Gastroesophageal sphincter (tissue), 4 donors: Measurements from ENCODE around the gene SLC41A2. TPM values are rescaled to one million over a fixed set of nuclear protein-coding genes. Genes with fewer than 3 reads are reported as not detected.

Source experiments
- ATAC-seq: fragments of 150-250 bp; one replicate; pipeline ENCODE4 v1.9.1; 2016; ENCODE audit warnings: mild to moderate bottlenecking, moderate library complexity
- H3K27ac ChIP-seq, 4 donors: fragments of 200-600 bp; sonication (generic) in 3 of 4; 1 replicate in 3 of 4; 2 replicates in 1 of 4; pipeline ENCODE4 v1.5.1; 2016 to 2019
- H3K27me3 ChIP-seq: fragments of 200-600 bp; sonication (generic); one replicate; pipeline ENCODE4 v1.5.1; 2019
- H3K36me3 ChIP-seq, 2 donors: fragments of 200-600 bp; sonication (generic); one replicate each; pipeline ENCODE4 v1.5.1; 2019; ENCODE audit warnings: control low read depth in 1 of 2
- H3K4me1 ChIP-seq, 3 donors: fragments of 200-600 bp; sonication (generic); 1 replicate in 2 of 3; 2 replicates in 1 of 3; pipeline ENCODE4 v1.5.1; 2016 to 2019; ENCODE audit warnings: control low read depth in 2 of 3
- H3K4me3 ChIP-seq, 2 donors: fragments of 200-600 bp; sonication (generic); one replicate each; pipeline ENCODE4 v1.5.1; 2019; ENCODE audit warnings: mild to moderate bottlenecking in 1 of 2, moderate library complexity in 1 of 2
- H3K9me3 ChIP-seq, 3 donors: fragments of 200-600 bp; sonication (generic); one replicate each; pipeline ENCODE4 v1.5.1; 2017 to 2019; ENCODE audit warnings: control low read depth in 2 of 3
- CTCF ChIP-seq, 4 experiments: fragments of 200-600 bp in 2 of 4; fragments of 450-650 bp in 2 of 4; sonication (generic) in 1 of 4; IDR thresholded peaks; one replicate each; pipeline ENCODE4 v1.5.1; 2017 to 2019; ENCODE audit warnings: antibody characterized with exemption in 4 of 4, mild to moderate bottlenecking in 2 of 4, moderate library complexity in 2 of 4
- EP300 ChIP-seq: sonication (generic); formaldehyde crosslinking; IDR thresholded peaks from one replicate; pipeline ENCODE4 v1.6.1; 2017; ENCODE audit warnings: antibody characterized with exemption, mild to moderate bottlenecking
- POLR2A ChIP-seq, 2 donors: fragments of 450-650 bp; IDR thresholded peaks; one replicate each; pipeline ENCODE4 v1.6.1; 2017; ENCODE audit warnings: antibody characterized with exemption in 2 of 2, mild to moderate bottlenecking in 2 of 2, moderate library complexity in 1 of 2
- POLR2AphosphoS5 ChIP-seq: sonication (generic); formaldehyde crosslinking; IDR thresholded peaks from one replicate; pipeline ENCODE4 v1.6.1; 2017; ENCODE audit warnings: antibody characterized with exemption
- WGBS, 2 donors: methylation state at CpG; one replicate each; pipeline ENCODE4 v1.1.5; 2018; ENCODE audit warnings: low coverage in 1 of 2; 5-methylcytosine and 5-hydroxymethylcytosine counted together
- total RNA-seq, 4 donors: library from RNA; depleted of rRNA; stranded (reverse); fragments of >200 nt; gene quantifications; one replicate each; pipeline ENCODE4 v1.1.0, GENCODE V29; 2016

SLC41A2 gene
- total RNA-seq, 4 donors from 2014 or later = 24.1 to 95.4 (median 49.4) TPM

DNA sequence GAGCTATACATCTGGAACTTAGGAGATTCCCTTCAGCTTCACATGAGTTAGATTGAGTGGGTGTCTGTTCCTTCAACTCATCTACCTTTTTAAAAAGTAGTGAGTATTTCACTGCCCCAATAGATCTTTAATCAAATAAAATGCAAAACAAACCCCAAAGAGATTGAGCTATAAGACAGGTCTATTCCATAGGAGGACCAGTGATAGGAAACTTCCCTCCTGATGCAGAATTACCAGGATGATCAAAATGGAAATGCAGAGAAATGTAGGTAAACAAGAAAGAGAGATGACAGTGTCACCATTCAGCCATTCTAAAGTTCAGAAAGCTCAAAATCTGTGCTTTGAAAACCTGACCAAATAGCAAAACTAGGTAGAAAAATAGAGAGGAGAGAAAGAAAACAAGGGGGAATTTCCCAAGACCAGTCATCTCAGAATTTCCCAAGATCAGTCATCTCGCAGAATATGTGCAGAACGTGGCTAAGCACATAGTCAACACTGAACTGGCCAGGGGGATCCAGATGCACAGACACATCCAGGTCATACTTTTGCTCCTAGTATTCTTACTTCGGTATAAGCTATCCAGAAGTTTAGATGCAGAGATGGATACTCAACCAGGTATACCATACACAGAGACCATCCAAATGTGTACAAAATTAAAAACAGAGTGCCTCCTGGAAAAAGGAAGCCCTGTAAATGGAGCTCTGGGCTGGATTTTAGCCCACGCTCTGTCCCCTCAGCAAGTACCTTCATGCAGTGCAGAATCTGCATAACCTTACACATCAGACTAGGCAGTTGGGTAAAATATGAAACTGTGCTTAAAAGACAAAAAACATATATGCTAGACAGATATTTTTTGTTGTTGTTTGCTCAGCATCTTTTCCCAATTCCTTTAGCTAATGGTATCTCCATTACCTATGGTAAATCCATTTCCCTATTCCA is 27.4 kb downstream of the SLC41A2 start:
- no peaks in the 10 kb centered on the region for H3K27me3 ChIP-seq
- TF ChIP-seq POLR2A (IDR thresholded peaks at IDR 0.05) (no peak), POLR2AphosphoS5 (no peak), CTCF (IDR thresholded peaks at IDR 0.05) (no peak)
- no peak overlapping the region for H3K27ac ChIP-seq
- no peaks in the 10 kb centered on the region for H3K36me3 ChIP-seq
- H3K4me1 ChIP-seq = no peaks in the 10 kb centered on the region
- ATAC-seq = no peak
- WGBS, 2 donors = 61 to 67% methylated on average over 4 of the region's 4 CpGs
- no peaks in the 10 kb centered on the region for H3K9me3 ChIP-seq
- no peak overlapping the region for H3K4me3 ChIP-seq

- H3K27ac ChIP-seq = no peak overlapping the region
- H3K4me1 ChIP-seq = no peaks in the 10 kb centered on the region
- TF ChIP-seq POLR2AphosphoS5 = no peak
- TF ChIP-seq EP300 = no peak
- TF ChIP-seq CTCF (IDR thresholded peaks at IDR 0.05) = no peak
- no peak for TF ChIP-seq POLR2A (IDR thresholded peaks at IDR 0.05)
- no peaks in the 10 kb centered on the region for H3K27me3 ChIP-seq
- no peak overlapping the region for H3K4me3 ChIP-seq
- H3K9me3 ChIP-seq = no peaks in the 10 kb centered on the region
- 59% methylated on average over 2 of the region's 2 CpGs; no CpG with 5 or more reads in 1 of the 2 donors for WGBS, 2 donors
- ATAC-seq = no peak
- no peaks in the 10 kb centered on the region for H3K36me3 ChIP-seq
These were observed 28.1 kb downstream of the SLC41A2 start for GRCh38 chr12:104929977-104930376.

- H3K4me3 ChIP-seq = no peak overlapping the region
- TF ChIP-seq POLR2A (IDR thresholded peaks at IDR 0.05) (no peak), CTCF (IDR thresholded peaks at IDR 0.05) (no peak), POLR2AphosphoS5 (no peak), EP300 (no peak)
- no peak overlapping the region for H3K27ac ChIP-seq
- H3K9me3 ChIP-seq = no peaks in the 10 kb centered on the region
- ATAC-seq = no peak
- no peaks in the 10 kb centered on the region for H3K4me1 ChIP-seq
- WGBS, 2 donors = 70 to 72% methylated on average over 2 of the region's 2 CpGs
- H3K27me3 ChIP-seq = no peaks in the 10 kb centered on the region
- H3K36me3 ChIP-seq = no peaks in the 10 kb centered on the region
These were observed 28.7 kb downstream of the SLC41A2 start for GRCh38 chr12:104929368-104929767.

DNA sequence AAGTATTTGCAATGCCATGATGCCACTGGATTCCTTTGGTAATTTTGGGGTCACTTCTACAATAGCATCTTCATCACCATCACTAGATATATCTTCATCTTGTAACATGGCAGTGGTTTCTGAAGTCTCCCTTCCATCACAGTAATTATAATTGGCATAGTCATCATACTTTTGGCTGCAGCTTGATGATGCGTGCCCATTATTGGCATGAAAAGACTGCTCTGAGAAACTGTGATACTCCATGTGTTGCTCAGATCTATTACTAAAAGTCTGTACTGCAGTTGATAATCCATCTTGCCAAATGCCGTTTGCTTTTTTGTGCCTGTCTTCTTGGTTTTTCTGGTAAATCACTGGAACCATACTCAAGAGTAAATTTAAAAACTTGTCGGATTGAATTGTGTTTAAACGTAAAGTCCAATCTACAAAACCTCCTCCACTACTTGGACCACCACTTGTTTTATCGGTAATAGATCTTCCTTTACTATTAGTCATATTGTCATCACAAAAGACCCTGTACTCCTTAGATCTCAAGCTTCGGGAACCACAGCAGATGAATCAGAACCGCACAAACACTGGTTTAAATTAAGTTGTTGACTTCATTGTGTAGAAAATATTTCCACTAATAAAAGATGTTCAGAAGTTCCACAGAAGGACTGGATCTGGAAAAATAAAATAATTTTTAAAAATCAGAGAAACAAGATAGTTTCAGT is 29.9 kb downstream of the SLC41A2 start:
- Histone ChIP-seq H3K27ac (no peak overlapping the region), H3K36me3 (no peaks in the 10 kb centered on the region), H3K27me3 (no peaks in the 10 kb centered on the region), H3K4me1 (no peaks in the 10 kb centered on the region), H3K9me3 (no peaks in the 10 kb centered on the region), H3K4me3 (no peak overlapping the region)
- ATAC-seq = no peak
- WGBS, 2 donors = 77 to 91% methylated on average over 7 of the region's 7 CpGs
- TF ChIP-seq CTCF (IDR thresholded peaks at IDR 0.05) = no peak
- TF ChIP-seq EP300 = no peak
- TF ChIP-seq POLR2AphosphoS5 = no peak
